GM19468 (cell line): ENCODE data around the gene INSYN2A.

Experiments
- ATAC-seq: cut with Tn5 transposase; IDR thresholded peaks from one replicate; pipeline ENCODE4 v1.9.1; 2021; ENCODE audit warnings: mild to moderate bottlenecking, moderate library complexity, moderate number of reproducible peaks; ENCODE audit not compliant: unreplicated experiment; ENCODE audit errors: extremely low read depth

INSYN2A gene

GRCh38 chr10:127157089-127157488 lies 39.3 kb downstream of the INSYN2A start:
- ATAC-seq: no peak

- no peak for ATAC-seq
These were observed 41.4 kb downstream of the INSYN2A start for GRCh38 chr10:127154831-127155620.

DNA sequence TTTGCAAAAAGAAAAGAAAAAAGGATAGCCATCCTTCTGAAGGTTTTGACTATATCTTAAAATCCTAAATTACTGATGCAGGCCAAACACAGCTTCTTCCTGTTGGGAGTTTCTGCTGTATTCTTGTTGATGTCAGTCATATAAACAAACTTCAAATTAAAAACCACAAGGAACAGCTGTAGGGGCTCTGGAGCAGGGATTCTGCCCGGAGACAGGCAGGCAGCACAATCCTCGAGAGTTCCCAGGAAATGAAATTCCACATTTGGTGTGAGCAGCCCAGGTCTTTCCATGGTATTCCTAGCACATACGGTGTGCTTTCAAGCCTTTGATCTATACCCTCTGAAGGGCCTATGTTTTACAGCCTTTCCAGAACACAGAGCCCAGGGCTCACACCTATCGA lies 43.2 kb downstream of the INSYN2A start:
- ATAC-seq: no peak

DNA sequence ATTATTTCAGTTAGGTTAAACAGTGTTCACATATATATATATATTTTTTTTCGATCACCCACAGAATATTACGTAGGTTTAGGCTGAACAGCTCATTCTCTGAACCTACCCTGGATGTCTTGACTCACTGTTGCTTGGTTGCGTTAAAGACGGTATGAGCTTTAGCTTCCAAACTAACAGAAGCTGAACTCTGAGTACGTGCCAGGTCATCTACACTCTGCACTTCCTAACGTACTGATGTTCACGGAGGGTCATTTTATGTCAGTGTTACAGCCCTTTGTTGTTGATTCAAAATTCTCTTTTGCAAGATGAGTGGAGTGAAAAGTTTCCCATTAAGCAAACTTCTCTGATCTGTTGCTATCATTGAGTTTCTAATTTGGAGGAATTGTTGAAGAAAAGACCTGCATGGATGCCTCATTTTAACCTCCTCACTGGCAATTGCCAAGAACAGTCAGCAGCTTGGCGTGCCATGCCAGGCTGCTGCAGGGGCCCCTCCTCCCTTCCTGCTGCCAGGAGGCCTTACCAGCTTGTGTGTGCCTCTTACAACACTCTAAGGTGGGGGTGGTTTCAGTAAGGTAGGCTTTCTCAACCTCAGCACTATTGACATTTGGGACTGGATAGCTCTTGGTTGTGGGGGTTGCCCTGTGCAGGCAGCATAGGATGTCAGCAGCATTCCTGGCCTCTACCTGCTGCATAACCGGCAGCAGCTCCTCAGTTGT lies 44.3 kb downstream of the INSYN2A start:
- ATAC-seq: no peak

GRCh38 chr10:127151541-127151940 lies 44.9 kb downstream of the INSYN2A start:
- no peak for ATAC-seq

- ATAC-seq: no peak
These were observed 46.3 kb downstream of the INSYN2A start for GRCh38 chr10:127150136-127150535.

- ATAC-seq: no peak
These were observed 46.8 kb downstream of the INSYN2A start for GRCh38 chr10:127149501-127150081.

DNA sequence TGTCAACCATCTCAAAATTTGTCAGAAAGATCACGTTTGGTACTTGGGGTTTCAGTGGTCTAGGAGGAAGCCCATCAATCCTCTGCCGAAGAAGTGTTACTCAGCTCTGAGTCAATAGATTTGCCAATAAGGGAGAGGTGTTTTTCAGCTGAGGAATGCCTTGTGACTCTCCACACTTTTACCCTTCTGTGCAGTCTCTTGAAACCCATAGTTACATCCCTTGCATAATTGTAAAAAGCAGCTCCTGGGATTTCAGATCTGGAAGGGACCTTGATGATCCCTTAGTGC lies 47.5 kb downstream of the INSYN2A start:
- ATAC-seq: no peak

GRCh38 chr10:127148066-127148932 lies 48.1 kb downstream of the INSYN2A start:
- no peak for ATAC-seq

GRCh38 chr10:127146661-127147060 lies 49.7 kb downstream of the INSYN2A start:
- ATAC-seq: no peak
